ENCODE results near the gene KRT83. TPM values are rescaled to one million over a fixed set of nuclear protein-coding genes. Genes with fewer than 3 reads are reported as not detected.
"Not testable (repeated sequence)": the region's sequence is repeated elsewhere in the genome, so short reads cannot be mapped to it uniquely, and the experiment has no call there.

Gene KRT83
- polyA plus RNA-seq, 6 donors from 2014 or later, result not detected

- peaks cover 0 to 15% of the 10 kb centered on the region in 2 donors for H3K36me3 Mint-ChIP-seq
- no peak overlapping the region for H3K27ac Mint-ChIP-seq
- DNase-seq (no peak), ATAC-seq (ENCODE audit: low read depth in 2 of 2) (no peak)
- peak overlapping the region in 1 of 8 donors; percentile 38 for H3K4me3 Mint-ChIP-seq
- H3K27me3 Mint-ChIP-seq, result peaks cover 37 to 89% (median 87%) of the 10 kb centered on the region in 3 donors
- peaks cover 7 to 17% (median 16%) of the 10 kb centered on the region in 3 donors for H3K4me1 Mint-ChIP-seq
- peaks cover 0 to 2% (median 0%) of the 10 kb centered on the region in 7 donors for H3K9me3 Mint-ChIP-seq
Measured at GRCh38 chr12:52307836-52308805, 13.1 kb downstream of the KRT83 start.

DNA sequence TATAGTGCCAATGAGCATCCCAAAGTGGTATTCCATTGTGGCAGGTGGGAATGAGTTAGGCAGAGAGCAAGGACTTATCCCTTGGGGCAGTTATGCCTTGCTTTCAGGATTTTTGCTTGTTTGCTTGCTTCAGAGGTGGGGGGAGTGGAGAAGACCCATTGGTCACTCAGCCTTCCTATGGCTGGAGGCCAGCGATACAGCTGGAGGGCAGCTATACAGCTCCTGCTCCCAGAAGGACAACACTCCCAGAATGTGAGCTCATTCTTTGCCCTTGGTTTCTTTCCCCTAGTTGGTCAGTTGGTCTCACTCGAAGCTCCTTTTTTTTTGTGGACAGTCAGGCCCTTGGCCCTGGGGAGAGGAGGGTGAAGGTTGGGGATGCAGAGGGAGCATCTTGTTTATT, 14.5 kb downstream of the KRT83 start:
- Mint-ChIP-seq H3K4me3 (no peak overlapping the region), H3K4me1 (peaks cover 7 to 17% (median 16%) of the 10 kb centered on the region in 3 donors), H3K36me3 (peaks cover 0 to 15% of the 10 kb centered on the region in 2 donors), H3K27me3 (peaks cover 32 to 75% (median 73%) of the 10 kb centered on the region in 3 donors), H3K9me3 (peaks cover 0 to 2% (median 0%) of the 10 kb centered on the region in 7 donors), H3K27ac (no peak overlapping the region)
- ATAC-seq (ENCODE audit: low read depth in 2 of 2), result no peak
- DNase-seq, result no peak

- Mint-ChIP-seq H3K4me1 (peaks cover 7 to 17% (median 16%) of the 10 kb centered on the region in 3 donors), H3K27me3 (peaks cover 27 to 71% (median 69%) of the 10 kb centered on the region in 3 donors), H3K36me3 (peaks cover 0 to 15% of the 10 kb centered on the region in 2 donors), H3K4me3 (peak overlapping the region in 1 of 8 donors; percentile 9), H3K27ac (no peak overlapping the region), H3K9me3 (peaks cover 0 to 2% (median 0%) of the 10 kb centered on the region in 7 donors)
- ATAC-seq (ENCODE audit: low read depth in 2 of 2), result no peak
- no peak for DNase-seq
Measured at GRCh38 chr12:52305921-52306705, 15.1 kb downstream of the KRT83 start.

- not testable (repeated sequence) for H3K4me3 Mint-ChIP-seq; DNase-seq; H3K9me3 Mint-ChIP-seq; ATAC-seq (ENCODE audit: low read depth in 2 of 2)
- H3K36me3 Mint-ChIP-seq, result peaks cover 0 to 15% of the 10 kb centered on the region in 2 donors
- H3K27me3 Mint-ChIP-seq, result peaks cover 21 to 69% (median 65%) of the 10 kb centered on the region in 3 donors
- H3K4me1 Mint-ChIP-seq, result peaks cover 7 to 17% (median 16%) of the 10 kb centered on the region in 3 donors
- peak overlapping the region in 1 of 6 donors; percentile 75 for H3K27ac Mint-ChIP-seq
Measured at GRCh38 chr12:52304941-52305411, 16.2 kb downstream of the KRT83 start.

DNA sequence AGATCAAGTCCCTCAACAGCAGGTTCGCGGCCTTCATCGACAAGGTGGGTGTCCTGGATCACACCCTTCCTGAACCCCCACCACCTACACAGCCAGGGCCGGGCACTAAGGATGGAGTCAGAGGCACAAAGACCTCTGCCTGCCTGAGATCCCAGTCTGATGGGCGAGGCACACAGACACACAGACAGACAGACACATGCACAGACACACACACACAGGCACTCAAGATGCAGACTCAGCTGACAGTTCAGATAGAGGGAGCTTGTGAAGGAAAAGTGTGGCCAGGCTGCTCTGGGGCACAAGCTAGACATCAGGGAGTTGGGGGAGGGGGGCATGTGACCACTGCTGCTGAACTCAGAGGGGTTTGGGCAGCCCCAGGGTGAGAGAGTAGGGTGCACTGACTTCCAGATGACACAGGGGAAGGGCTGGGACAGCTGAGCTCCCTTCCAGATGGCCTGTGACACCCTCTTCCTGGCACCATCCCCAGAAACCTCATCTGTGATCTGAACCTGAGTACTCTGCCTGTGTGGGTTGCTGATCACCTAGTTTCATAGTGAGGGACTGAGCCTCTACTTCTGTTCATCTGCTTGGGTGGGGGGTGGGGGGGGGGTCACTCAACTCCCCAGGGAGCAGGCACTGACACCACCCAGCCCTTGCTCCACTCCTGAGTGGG, 18.8 kb downstream of the KRT83 start:
- not testable (repeated sequence) for H3K36me3 Mint-ChIP-seq; H3K9me3 Mint-ChIP-seq; H3K4me3 Mint-ChIP-seq; H3K4me1 Mint-ChIP-seq; ATAC-seq (ENCODE audit: low read depth in 2 of 2); H3K27ac Mint-ChIP-seq; DNase-seq
- H3K27me3 Mint-ChIP-seq, result peaks cover 12 to 50% (median 45%) of the 10 kb centered on the region in 3 donors

- not testable (repeated sequence) for H3K4me3 Mint-ChIP-seq; DNase-seq; H3K4me1 Mint-ChIP-seq; H3K27ac Mint-ChIP-seq; H3K9me3 Mint-ChIP-seq; ATAC-seq (ENCODE audit: low read depth in 2 of 2); H3K36me3 Mint-ChIP-seq
- peaks cover 16 to 49% (median 45%) of the 10 kb centered on the region in 3 donors for H3K27me3 Mint-ChIP-seq
Measured at GRCh38 chr12:52301721-52302120, 19.5 kb downstream of the KRT83 start.

GRCh38 chr12:52300796-52301691, 20.2 kb downstream of the KRT83 start:
- ATAC-seq (ENCODE audit: low read depth in 2 of 2), result no peak
- no peak overlapping the region for H3K27ac Mint-ChIP-seq
- no peak for DNase-seq
- H3K36me3 Mint-ChIP-seq, result peaks cover 0 to 8% of the 10 kb centered on the region in 2 donors
- no peak overlapping the region for H3K4me3 Mint-ChIP-seq
- peaks cover 0 to 2% (median 0%) of the 10 kb centered on the region in 7 donors for H3K9me3 Mint-ChIP-seq
- peaks cover 18 to 46% (median 43%) of the 10 kb centered on the region in 3 donors for H3K27me3 Mint-ChIP-seq
- peaks cover 4 to 9% (median 8%) of the 10 kb centered on the region in 3 donors for H3K4me1 Mint-ChIP-seq

- peaks cover 21 to 37% (median 37%) of the 10 kb centered on the region in 3 donors for H3K27me3 Mint-ChIP-seq
- H3K4me1 Mint-ChIP-seq, result no peaks in the 10 kb centered on the region
- no peak for DNase-seq
- no peak for ATAC-seq (ENCODE audit: low read depth in 2 of 2)
- no peak overlapping the region for H3K27ac Mint-ChIP-seq
- H3K4me3 Mint-ChIP-seq, result no peak overlapping the region
- H3K9me3 Mint-ChIP-seq, result peaks cover 0 to 5% (median 0%) of the 10 kb centered on the region in 7 donors
- no peaks in the 10 kb centered on the region for H3K36me3 Mint-ChIP-seq
Measured at GRCh38 chr12:52298677-52299190, 22.5 kb downstream of the KRT83 start.

DNA sequence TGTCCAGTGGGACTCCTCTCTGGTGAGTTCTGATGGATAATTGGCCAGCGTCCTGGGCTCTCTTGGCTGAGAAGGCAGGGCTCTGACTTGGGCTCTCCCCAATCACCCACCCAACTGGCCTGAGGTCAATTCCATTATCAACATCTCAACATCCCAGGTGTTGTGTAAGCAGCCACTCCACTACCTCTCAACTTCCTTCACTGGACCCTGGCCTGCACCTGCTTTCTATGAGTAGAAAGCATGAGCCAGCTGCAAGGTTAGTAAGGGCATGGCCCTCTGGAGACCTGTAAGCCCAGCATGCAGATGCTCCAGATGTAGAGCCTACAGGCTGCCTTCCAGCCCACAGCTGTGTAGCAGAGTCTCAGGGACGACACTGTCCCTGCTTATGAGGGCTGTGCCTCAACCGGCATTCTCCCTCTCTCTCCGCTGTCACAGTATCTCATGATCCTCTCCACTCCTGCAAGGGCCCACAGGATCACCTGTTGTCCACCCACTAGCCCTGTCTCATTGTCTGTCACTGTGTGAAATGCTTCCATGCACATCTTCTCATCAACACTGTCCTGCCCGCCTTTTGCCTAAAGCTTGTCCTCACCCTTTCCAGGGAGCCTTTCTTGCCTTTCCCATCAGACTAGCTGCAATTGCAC, 24.5 kb downstream of the KRT83 start:
- no peak for ATAC-seq (ENCODE audit: low read depth in 2 of 2)
- Mint-ChIP-seq H3K27ac (peak overlapping the region in 1 of 6 donors; percentile 66), H3K4me1 (no peaks in the 10 kb centered on the region), H3K27me3 (peaks cover 31 to 50% (median 50%) of the 10 kb centered on the region in 3 donors), H3K36me3 (no peaks in the 10 kb centered on the region), H3K9me3 (peaks cover 0 to 5% (median 0%) of the 10 kb centered on the region in 7 donors), H3K4me3 (no peak overlapping the region)
- no peak for DNase-seq

- no peak overlapping the region for H3K27ac Mint-ChIP-seq
Measured at GRCh38 chr12:52295663-52296062, 25.5 kb downstream of the KRT83 start.

GRCh38 chr12:52294803-52295202, 26.4 kb downstream of the KRT83 start:
- Mint-ChIP-seq H3K9me3 (peaks cover 0 to 5% (median 0%) of the 10 kb centered on the region in 7 donors), H3K27ac (no peak overlapping the region), H3K36me3 (no peaks in the 10 kb centered on the region), H3K4me3 (no peak overlapping the region), H3K27me3 (peaks cover 25 to 48% (median 40%) of the 10 kb centered on the region in 3 donors), H3K4me1 (no peaks in the 10 kb centered on the region)
- DNase-seq (no peak), ATAC-seq (ENCODE audit: low read depth in 2 of 2) (no peak)

More at GRCh38 chr12:52295663-52296062, 25.5 kb downstream of the KRT83 start:
- DNase-seq (no peak), ATAC-seq (ENCODE audit: low read depth in 2 of 2) (no peak)
- Mint-ChIP-seq H3K36me3 (no peaks in the 10 kb centered on the region), H3K27me3 (peaks cover 25 to 49% (median 48%) of the 10 kb centered on the region in 3 donors), H3K4me3 (no peak overlapping the region), H3K9me3 (peaks cover 0 to 5% (median 0%) of the 10 kb centered on the region in 7 donors), H3K4me1 (no peaks in the 10 kb centered on the region)
